ENCODE data around the gene MAF.

MAF gene

DNA sequence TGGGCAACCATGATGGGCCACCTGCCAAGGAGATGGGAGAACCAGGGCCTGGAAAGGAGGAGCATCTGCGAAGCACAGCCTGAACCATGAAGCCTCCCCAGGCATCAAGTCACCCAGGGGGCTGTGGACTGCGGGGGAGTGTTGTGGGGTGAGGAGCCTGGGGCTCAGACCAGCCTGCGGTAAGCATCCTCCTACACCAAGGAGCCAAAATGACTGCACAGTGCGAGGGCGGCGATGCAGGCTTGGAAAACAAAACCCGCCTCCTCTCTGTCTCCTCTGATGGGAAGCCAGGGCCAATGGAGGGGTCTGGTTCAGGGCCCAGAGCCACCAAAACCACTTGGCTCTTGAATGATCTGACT is 18.1 kb upstream of the MAF start:
- H3K27ac ChIP-seq: no peak overlapping the region
- no peak overlapping the region for H3K4me3 ChIP-seq
- DNase-seq (ENCODE audit: low spot score): no peak
- no peak for TF ChIP-seq CTCF (IDR thresholded peaks at IDR 0.05)

DNA sequence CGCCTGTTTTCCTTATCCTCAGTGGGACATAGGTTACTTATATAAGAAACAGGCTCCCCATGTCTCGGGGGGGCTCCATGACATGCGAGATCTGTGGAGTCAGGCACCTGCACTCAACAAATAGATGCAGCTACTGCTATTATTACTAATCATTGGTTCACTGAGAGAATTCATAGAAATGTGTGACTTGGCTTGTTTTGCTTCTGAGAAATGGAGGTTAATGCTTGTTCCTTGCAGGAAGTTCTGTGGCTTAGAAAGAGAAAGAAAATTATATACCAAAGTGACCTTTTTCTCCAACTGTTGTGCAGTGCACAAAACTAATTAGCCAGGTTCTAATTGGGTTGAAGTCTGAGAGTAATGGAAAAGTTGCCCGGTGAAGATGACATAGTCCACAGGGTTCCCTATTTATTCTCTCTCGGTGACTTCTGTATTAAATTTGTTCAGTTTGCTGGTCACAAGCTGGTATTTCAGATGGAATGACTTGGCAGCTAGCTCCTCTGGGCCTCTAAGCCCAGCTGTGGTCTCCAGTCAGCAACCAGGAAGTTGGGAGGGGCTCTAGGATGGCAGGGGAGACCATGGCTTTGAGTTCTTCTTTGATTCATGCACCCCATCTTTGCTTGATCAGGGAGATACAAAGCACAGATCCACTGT is 17.6 kb upstream of the MAF start:
- DNase-seq (ENCODE audit: low spot score): no peak
- no peak for TF ChIP-seq CTCF (IDR thresholded peaks at IDR 0.05)
- no peak overlapping the region for H3K27ac ChIP-seq
- no peak overlapping the region for H3K4me3 ChIP-seq

DNA sequence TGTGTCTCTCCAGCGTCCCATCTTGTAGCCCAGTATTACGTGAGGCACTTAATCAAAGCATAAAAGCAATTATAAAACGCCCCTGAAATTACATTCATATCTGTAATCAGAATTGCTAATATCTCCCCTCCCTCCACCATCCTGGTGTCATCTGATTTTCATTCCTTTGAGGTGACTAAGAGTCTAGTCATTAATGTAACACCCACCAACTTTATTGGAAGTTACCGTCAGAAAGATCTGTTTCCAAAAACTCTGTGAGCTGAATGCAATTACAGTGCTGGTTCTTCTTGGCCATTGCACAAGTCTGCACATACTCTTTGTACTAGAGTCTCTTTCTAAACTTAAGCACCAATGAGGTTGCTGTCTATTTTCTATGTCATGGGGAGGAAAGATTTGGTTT is 12.5 kb upstream of the MAF start:
- Histone ChIP-seq H3K27ac (no peak overlapping the region), H3K4me3 (no peak overlapping the region)
- DNase-seq (ENCODE audit: low spot score): no peak
- no peak for TF ChIP-seq CTCF (IDR thresholded peaks at IDR 0.05)

- Histone ChIP-seq H3K4me3 (no peak overlapping the region), H3K27ac (no peak overlapping the region)
- DNase-seq (ENCODE audit: low spot score): no peak
- TF ChIP-seq CTCF (IDR thresholded peaks at IDR 0.05): no peak
These were observed 11.7 kb upstream of the MAF start for GRCh38 chr16:79612207-79612606.

- TF ChIP-seq CTCF (IDR thresholded peaks at IDR 0.05): no peak
- H3K27ac ChIP-seq: no peak overlapping the region
- no peak for DNase-seq (ENCODE audit: low spot score)
- H3K4me3 ChIP-seq: no peak overlapping the region
These were observed 10.2 kb upstream of the MAF start for GRCh38 chr16:79610771-79611170.

GRCh38 chr16:79609861-79610260 is 9.3 kb upstream of the MAF start:
- H3K27ac ChIP-seq: no peak overlapping the region
- no peak for TF ChIP-seq CTCF (IDR thresholded peaks at IDR 0.05)
- H3K4me3 ChIP-seq: no peak overlapping the region
- DNase-seq (ENCODE audit: low spot score): no peak

- DNase-seq (ENCODE audit: low spot score): no peak
- Histone ChIP-seq H3K4me3 (no peak overlapping the region), H3K27ac (no peak overlapping the region)
- no peak for TF ChIP-seq CTCF (IDR thresholded peaks at IDR 0.05)
These were observed 8.4 kb upstream of the MAF start for GRCh38 chr16:79608976-79609375.

All from coronary artery (tissue), 2 donors.